HepG2 (cell line): ENCODE results near the gene ZG16B. TPM values are rescaled to one million over a fixed set of nuclear protein-coding genes. Genes with fewer than 3 reads are reported as not detected.
A peak's percentile ranks its signal among the peaks of the same experiment; 100 is the strongest.

Experiments
- ARID2 ChIP-seq: sonication (generic); formaldehyde crosslinking; IDR thresholded peaks from 2 replicates; pipeline ENCODE4 v1.8.1; 2022; ENCODE audit warnings: mild to moderate bottlenecking, missing genetic modification reagents, borderline replicate concordance
- ATF2 ChIP-seq: sonication (generic); formaldehyde crosslinking; IDR thresholded peaks from 2 replicates; pipeline ENCODE4 v1.4.0; 2020; ENCODE audit warnings: missing genetic modification reagents
- DBP ChIP-seq: sonication (generic); formaldehyde crosslinking; IDR thresholded peaks from 2 replicates; pipeline ENCODE4 v1.4.0; 2020; ENCODE audit warnings: missing genetic modification reagents; ENCODE audit errors: not compliant biosample characterization
- EHMT2 ChIP-seq: fragments of 200-600 bp; sonication (generic); IDR thresholded peaks from 2 replicates; pipeline ENCODE4 v1.7.0; 2017; ENCODE audit warnings: antibody characterized with exemption, low read depth, low read length, borderline replicate concordance
- ETV6 ChIP-seq: sonication (generic); formaldehyde crosslinking; conservative IDR thresholded peaks from 2 replicates; pipeline ENCODE4 v1.4.0; 2020; ENCODE audit warnings: missing genetic modification reagents
- IRX3 ChIP-seq: sonication (generic); formaldehyde crosslinking; IDR thresholded peaks from 2 replicates; pipeline ENCODE4 v1.8.1; 2023; ENCODE audit warnings: mild to moderate bottlenecking, low read depth, missing genetic modification reagents, borderline replicate concordance
- KLF16 ChIP-seq, 2 experiments: sonication (generic) in 1 of 2; formaldehyde crosslinking in 1 of 2; IDR thresholded peaks; 2 replicates each; pipeline versions ENCODE4 v1.6.1 to v1.8.0; 2016 to 2023; ENCODE audit warnings: missing genetic modification reagents in 2 of 2, missing compliant biosample characterization in 1 of 2
- PHF21A ChIP-seq: sonication (generic); formaldehyde crosslinking; IDR thresholded peaks from 2 replicates; pipeline ENCODE4 v1.5.0; 2020; ENCODE audit warnings: mild to moderate bottlenecking, missing genetic modification reagents
- RFX3 ChIP-seq: IDR thresholded peaks from 2 replicates; pipeline ENCODE4 v1.6.1; 2016; ENCODE audit warnings: missing biosample characterization, missing genetic modification reagents
- SAP130 ChIP-seq: IDR thresholded peaks from 2 replicates; pipeline ENCODE4 v1.6.1; 2016; ENCODE audit warnings: low read depth
- TCF7L2 ChIP-seq: IDR thresholded peaks from 2 replicates; pipeline ENCODE4 v1.6.1; 2011; ENCODE audit warnings: mild to moderate bottlenecking, low read depth, low read length, moderate library complexity
- THAP11 ChIP-seq: IDR thresholded peaks from 2 replicates; pipeline ENCODE4 v1.6.1; 2016; ENCODE audit warnings: missing biosample characterization, missing genetic modification reagents
- THRA ChIP-seq: sonication (generic); formaldehyde crosslinking; IDR thresholded peaks from 2 replicates; pipeline ENCODE4 v1.4.0; 2020; ENCODE audit warnings: missing genetic modification reagents, borderline replicate concordance
- TMF1 ChIP-seq: sonication (generic); formaldehyde crosslinking; IDR thresholded peaks from 2 replicates; pipeline ENCODE4 v1.8.1; 2022; ENCODE audit warnings: low read depth, missing genetic modification reagents
- WIZ ChIP-seq: sonication (generic); formaldehyde crosslinking; IDR thresholded peaks from 2 replicates; pipeline ENCODE4 v1.5.1; 2020; ENCODE audit warnings: mild to moderate bottlenecking, missing genetic modification reagents
- ZBTB26 ChIP-seq: IDR thresholded peaks from 2 replicates; pipeline ENCODE4 v1.6.1; 2016; ENCODE audit warnings: missing compliant biosample characterization, missing genetic modification reagents, borderline replicate concordance
- ZEB1 ChIP-seq: IDR thresholded peaks from 2 replicates; pipeline ENCODE4 v1.6.1; 2012; ENCODE audit warnings: mild to moderate bottlenecking, low read depth, inconsistent platforms; ENCODE audit not compliant: insufficient replicate concordance
- ZFP82 ChIP-seq: sonication (generic); formaldehyde crosslinking; IDR thresholded peaks from 2 replicates; pipeline ENCODE4 v1.5.1; 2020; ENCODE audit warnings: mild to moderate bottlenecking, missing genetic modification reagents, borderline replicate concordance
- ZNF446 ChIP-seq: sonication (generic); formaldehyde crosslinking; IDR thresholded peaks from 2 replicates; pipeline ENCODE4 v1.5.0; 2020; ENCODE audit warnings: mild to moderate bottlenecking, missing genetic modification reagents
- ZNF513 ChIP-seq: sonication (generic); formaldehyde crosslinking; conservative IDR thresholded peaks from 2 replicates; pipeline ENCODE4 v1.5.0; 2020; ENCODE audit warnings: missing genetic modification reagents
- ZNF557 ChIP-seq: sonication (generic); formaldehyde crosslinking; IDR thresholded peaks from 2 replicates; pipeline ENCODE4 v1.4.0; 2020; ENCODE audit warnings: missing genetic modification reagents
- ZNF572 ChIP-seq: sonication (generic); formaldehyde crosslinking; IDR thresholded peaks from 2 replicates; pipeline ENCODE4 v1.5.1; 2020; ENCODE audit warnings: mild to moderate bottlenecking, missing genetic modification reagents
- ZNF614 ChIP-seq: IDR thresholded peaks from 2 replicates; pipeline ENCODE4 v1.6.1; 2018; ENCODE audit warnings: missing biosample characterization, missing genetic modification reagents, inconsistent platforms, borderline replicate concordance
- polyA plus RNA-seq, 8 experiments: library from polyadenylated mRNA; depleted of rRNA in 3 of 8; stranded (reverse) in 7 of 8; unstranded in 1 of 8; fragments of >200 nt; fragmentation: Illumina TruSeq in 4 of 8; extraction: Trizol in 4 of 8; gene quantifications; 2 replicates each; pipeline versions ENCODE4 v1.2.1 to v1.2.3, GENCODE V29; 2011 to 2016; ENCODE audit warnings: low read depth in 4 of 8, missing spikeins in 1 of 8, mixed read lengths in 1 of 8; ENCODE audit not compliant: insufficient read depth in 1 of 8
- total RNA-seq, 5 experiments: library from RNA; depleted of rRNA; stranded (reverse); fragments of >200 nt; fragmentation: Illumina TruSeq; extraction: Trizol; gene quantifications; 2 replicates each; pipeline ENCODE4 v1.2.3, GENCODE V29; 2016; ENCODE audit warnings: low read depth in 1 of 5

The ZG16B gene
- total and polyA plus RNA-seq, 2 of the 13 experiments (the other 11 are each of a cell fraction or from before 2014, with no cell fraction given) = 1.5 to 11.3 TPM

GRCh38 chr16:2860826-2861567 is 30.9 kb downstream of the ZG16B start (continued):
- TF ChIP-seq THRA = no peak
- TF ChIP-seq EHMT2 = peak; percentile 80
- TF ChIP-seq TMF1 = no peak
- no peak for TF ChIP-seq RFX3 (CRISPR knock-in tag)
- TF ChIP-seq TCF7L2 = no peak
- TF ChIP-seq ZBTB26 (CRISPR knock-in tag) = no peak
- TF ChIP-seq ZFP82 (CRISPR knock-in tag) = no peak
- peak; percentile 40; the same call in 1 of the 2 replicates for TF ChIP-seq SAP130 (CRISPR knock-in tag)
- no peak for TF ChIP-seq THAP11 (CRISPR knock-in tag)
- no peak for TF ChIP-seq ATF2 (CRISPR knock-in tag)
- no peak for TF ChIP-seq ZNF572 (CRISPR knock-in tag)
- no peak for TF ChIP-seq ZNF446
- TF ChIP-seq ZNF513 (CRISPR knock-in tag) = no peak
- peak; percentile 65; the same call in 1 of the 2 replicates for TF ChIP-seq WIZ (CRISPR knock-in tag)
- TF ChIP-seq ZEB1 = no peak
- no peak for TF ChIP-seq ARID2 (CRISPR knock-in tag)
- TF ChIP-seq ETV6 (CRISPR knock-in tag) = no peak
- TF ChIP-seq PHF21A (CRISPR knock-in tag) = no peak
- no peak for TF ChIP-seq IRX3 (CRISPR knock-in tag)
- 0 out of 4 replicates have a peak, but pooled peaks of 1 of the 2 experiments have one; percentile 18 for TF ChIP-seq KLF16 (CRISPR knock-in tag; IDR thresholded peaks at IDR 0.05)
- no peak for TF ChIP-seq ZNF614 (CRISPR knock-in tag)
- TF ChIP-seq ZNF557 (CRISPR knock-in tag) = no peak
- no peak for TF ChIP-seq DBP (CRISPR knock-in tag)
